NOMO-1 treated with dmso at 0.1 percent for 144 hours (cell line): ENCODE data around the gene ANO7.
A peak's percentile ranks its signal among the peaks of the same experiment; 100 is the strongest.

Source experiments
- DNase-seq: peaks from one replicate; lab custom pipeline; 2025; ENCODE audit not compliant: unreplicated experiment; lab: John Stamatoyannopoulos, UW

The ANO7 gene, protein sequence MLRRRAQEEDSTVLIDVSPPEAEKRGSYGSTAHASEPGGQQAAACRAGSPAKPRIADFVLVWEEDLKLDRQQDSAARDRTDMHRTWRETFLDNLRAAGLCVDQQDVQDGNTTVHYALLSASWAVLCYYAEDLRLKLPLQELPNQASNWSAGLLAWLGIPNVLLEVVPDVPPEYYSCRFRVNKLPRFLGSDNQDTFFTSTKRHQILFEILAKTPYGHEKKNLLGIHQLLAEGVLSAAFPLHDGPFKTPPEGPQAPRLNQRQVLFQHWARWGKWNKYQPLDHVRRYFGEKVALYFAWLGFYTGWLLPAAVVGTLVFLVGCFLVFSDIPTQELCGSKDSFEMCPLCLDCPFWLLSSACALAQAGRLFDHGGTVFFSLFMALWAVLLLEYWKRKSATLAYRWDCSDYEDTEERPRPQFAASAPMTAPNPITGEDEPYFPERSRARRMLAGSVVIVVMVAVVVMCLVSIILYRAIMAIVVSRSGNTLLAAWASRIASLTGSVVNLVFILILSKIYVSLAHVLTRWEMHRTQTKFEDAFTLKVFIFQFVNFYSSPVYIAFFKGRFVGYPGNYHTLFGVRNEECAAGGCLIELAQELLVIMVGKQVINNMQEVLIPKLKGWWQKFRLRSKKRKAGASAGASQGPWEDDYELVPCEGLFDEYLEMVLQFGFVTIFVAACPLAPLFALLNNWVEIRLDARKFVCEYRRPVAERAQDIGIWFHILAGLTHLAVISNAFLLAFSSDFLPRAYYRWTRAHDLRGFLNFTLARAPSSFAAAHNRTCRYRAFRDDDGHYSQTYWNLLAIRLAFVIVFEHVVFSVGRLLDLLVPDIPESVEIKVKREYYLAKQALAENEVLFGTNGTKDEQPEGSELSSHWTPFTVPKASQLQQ

DNA sequence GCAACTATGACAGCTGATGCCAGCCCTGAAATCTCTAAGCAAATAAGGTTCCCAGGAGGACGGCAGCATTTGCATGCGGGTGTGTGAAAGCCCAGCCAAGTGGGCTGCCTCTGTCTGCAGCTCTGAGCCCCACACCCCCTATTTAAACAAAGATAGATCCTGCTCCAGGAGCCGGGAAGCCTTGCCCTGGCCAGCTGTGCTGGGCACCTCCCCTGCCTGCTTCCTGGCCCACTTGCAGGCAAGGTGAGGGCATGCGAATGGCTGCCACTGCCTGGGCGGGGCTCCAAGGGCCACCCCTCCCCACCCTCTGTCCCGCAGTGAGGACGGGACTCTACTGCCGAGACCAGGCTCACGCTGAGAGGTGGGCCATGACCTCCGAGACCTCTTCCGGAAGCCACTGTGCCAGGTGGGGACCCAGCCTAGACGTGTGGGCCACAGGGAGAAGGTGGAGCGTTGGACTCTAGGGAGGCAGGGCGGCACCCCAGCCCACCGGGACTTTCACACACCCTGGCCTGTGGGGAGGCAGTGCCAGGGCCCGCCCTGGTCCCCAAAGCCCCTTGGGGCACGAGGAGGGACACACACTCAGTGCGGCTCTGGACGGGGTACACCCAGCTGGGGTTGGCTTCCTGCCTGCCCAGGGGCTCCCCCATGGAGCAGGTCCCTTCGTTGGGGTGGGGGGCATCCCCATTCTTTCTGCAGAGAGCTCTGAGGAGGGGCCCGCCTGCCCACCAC, at the start of gene ANO7:
TSS of gene ANO7 (plus strand) at position 317 of the 732 bp plus-strand sequence. CDS start 1,387 bp downstream, outside the sequence.
- no peak for DNase-seq

DNA sequence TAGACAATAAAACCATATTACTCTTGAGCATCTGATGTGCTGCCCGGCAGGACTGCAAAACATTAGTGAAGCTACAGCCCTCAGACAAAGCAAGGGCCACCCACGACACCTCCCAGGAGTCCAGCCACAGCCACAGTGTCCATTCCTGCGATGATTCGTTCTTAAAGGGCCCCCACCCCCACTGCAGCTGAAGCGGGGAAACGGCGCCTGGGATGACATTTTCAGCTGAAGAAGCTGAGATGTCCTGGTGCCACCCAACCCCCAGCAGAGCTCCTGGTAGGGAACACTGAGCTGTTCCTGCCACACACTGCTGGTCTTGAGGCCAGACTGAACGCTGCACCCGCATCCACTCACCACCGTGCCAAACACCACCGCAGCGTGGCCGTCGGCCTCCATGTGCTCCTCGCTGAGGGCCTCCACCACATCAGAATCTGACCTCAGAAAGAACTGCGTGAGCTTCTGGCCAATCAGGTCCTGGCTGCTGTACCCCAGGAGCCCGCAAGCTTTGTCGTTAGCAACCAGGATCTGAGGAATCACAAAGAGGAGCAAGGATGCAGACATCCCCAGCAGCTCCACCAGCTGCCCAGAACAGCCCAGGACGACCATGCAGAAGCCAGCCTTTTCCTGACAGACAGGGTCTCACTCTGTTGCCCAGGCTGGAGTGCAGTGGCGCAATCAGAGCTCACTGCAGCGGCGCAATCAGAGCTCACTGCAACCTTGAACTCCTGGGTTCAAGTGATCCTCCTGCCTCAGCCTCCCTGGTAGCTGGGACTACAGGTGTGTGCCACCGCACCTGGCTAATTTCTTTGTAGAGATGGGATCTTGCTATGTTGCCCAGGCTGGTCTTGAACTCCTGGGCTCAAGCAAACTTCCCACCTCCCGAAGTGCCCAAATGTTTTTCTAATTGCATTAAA, 48.7 kb upstream of the ANO7 start:
- DNase-seq: no peak

DNA sequence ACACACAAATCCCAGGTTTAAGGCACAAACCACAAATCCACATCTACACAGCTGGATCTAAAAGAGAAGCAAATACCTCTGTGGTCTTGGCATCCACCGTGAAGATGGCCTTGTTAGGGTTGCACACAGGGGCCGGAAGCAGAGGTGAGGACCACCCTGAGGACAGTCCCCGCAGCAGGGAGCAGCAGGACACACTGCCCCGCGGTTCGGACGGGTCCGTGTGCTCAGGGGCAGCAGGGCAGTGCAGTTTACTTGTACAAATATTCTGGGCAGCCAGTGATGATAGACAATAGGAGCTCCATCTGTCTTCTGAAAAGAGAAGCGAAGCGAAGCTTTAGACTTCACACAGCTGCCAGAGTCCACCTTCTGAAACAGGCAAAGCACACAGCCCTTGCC, 48.0 kb upstream of the ANO7 start:
- no peak for DNase-seq

DNA sequence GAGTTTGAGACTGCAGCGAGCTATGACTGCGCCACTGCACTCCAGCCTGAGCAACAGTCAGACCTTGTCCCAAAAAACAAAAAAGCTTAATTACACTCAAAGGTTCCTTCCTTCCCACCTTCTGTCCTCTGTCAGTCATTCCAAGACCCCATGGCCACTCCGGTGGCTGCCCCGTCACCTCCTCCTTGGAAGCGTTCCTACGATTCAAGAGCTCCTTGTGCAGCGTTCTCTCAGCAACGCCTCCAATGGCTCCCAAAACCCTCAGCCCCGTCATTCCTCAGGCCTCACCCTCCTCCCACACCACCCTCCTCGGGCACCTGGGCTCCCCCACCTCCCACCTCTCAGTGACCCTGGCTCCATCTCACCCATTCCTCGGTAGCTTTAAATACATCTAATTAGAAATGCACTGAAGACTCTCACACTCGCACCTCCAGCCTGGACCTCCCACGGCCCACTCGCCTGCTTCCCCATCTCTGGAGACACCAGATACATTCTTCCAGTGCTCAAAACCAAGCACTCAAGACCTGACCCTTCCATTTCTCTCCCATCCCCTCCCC, 47.2 kb upstream of the ANO7 start:
- DNase-seq: no peak

DNA sequence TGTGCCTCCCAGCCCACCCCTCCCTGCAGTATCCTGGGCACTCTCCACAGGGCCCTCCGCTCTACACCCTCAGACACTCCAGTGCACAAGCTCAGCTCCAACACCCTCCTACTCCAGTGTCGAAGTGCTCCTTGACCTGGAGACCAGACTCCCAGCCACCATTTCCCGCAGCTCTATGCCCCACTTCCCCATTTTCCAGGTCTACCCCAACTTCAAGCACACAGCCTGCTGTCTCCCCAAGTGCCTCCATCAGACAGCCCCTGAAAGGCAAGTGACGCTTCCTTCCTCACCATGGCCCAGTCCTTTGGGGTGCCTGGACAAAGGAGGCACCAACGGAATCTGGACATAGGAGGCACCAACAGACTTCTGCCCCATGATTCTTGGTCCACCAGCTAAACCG, 46.4 kb upstream of the ANO7 start:
- no peak for DNase-seq

DNA sequence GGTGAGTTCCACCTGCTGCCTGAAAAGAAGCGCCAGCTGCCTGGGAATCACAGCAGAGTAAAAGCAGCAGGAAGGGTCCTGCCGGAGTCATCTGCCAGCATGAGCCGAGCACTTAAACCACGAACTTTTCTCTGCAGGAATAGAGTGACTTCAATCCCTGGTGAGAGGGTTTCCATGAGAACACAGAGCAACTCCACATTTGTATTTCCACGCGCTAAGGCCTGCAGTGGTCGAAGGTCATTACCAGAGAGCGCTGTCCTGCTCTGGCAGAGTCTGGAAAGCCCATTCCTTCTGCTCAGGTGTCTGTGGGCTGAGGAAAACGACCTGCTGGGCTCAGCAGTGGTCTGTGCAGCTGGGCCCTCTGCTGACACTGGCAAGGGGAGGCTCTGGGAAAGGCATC, 45.9 kb upstream of the ANO7 start:
- no peak for DNase-seq

DNA sequence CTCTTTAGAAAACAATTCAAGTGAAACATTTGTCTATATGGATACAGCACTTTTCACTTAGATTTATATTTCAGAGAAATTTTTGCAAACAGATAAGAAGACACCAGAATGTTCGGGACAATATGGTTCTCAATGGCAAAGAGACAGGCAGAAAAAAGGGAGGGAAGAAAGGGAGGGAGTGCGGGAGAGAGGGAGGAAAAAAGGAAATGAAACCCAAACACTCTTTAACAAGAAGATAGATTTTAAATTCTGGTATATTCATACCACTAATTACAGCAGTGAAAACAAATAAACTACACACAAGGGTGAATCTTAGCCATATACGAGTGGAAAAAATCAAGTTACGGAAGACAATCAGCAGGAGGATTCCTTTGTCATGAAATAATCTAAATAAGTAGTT, 42.2 kb upstream of the ANO7 start:
- no peak for DNase-seq

DNA sequence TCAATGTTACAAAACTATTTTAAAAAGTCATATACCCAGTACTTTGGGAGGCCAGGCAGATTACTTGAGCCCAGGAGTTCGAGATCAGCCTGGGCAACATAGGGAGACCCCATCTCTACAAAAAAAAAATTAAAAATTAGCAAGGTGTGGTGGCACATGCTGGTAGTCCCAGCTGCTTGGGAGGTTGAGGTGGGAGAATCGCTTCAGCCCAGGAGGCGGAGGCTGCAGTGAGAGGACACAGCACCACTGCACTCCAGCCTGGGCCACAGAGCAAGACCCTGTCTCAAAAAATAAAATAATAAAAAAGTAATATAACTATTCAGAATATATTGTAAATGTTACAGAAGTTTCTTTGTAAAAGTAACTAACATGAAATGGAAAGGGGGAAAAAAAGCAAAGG, 41.1 kb upstream of the ANO7 start:
- DNase-seq: no peak

DNA sequence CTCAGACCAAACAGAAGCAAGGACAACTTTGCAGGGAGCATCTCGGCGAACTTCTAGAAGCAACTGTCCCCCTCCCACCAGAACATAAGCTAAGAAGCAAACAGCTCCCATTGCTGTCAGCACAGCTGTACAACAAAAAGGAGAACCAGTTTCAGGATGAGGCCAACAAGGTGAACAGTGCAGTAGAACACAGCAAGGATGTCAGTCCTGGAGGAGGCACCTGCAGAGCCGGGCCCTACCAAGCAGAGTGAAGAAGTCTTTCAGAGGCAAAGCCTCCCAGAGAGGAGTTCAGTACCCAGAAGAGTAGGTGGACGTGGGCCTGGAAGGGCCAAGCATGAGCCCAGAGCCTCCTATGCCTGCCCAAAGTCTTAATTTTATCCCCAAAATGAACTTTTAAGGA, 40.2 kb upstream of the ANO7 start:
- DNase-seq: no peak

DNA sequence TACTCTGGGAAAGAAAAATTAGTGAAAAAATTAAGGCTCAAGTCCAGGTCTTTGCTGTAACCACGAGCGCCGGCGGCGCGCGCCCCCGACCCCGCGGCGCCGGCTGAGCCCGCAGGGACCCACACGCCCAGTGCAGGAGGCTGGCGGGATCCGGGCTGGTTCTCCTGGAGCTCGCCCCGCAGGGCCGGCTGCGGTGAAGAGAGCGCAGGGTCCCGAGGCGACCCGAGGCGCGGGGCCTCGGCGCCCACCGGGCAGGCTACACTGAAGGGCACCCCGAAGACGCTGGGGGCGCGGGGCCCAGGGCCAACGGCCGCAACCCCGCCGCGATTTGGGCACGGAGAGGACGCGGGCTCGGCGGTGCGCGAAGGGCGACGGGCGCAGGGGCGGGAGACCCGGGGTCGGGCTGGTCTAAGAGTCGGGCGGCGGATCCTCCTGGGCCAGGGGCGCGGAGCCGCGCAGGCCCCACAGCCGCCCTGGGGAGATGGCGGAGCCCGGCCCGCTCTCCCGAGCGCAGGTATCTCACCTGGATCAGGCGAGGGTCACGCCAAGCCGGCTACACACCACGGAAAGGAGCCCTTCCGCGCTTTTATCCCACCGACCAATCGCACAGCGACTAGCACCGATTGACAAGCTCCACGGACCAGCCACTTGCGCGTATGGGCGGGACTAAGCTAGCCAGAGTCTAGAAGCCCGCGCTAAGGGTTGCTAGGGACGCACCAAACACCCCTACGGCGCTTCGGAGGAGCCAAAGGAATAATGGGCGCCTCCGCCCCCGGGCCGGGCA, 39.4 kb upstream of the ANO7 start, which contains the start of gene PASK:
TSS of gene PASK (minus strand) at position 582 of the 784 bp plus-strand sequence. CDS start 6,440 bp downstream, outside the sequence.
- peak; percentile 94 for DNase-seq

DNA sequence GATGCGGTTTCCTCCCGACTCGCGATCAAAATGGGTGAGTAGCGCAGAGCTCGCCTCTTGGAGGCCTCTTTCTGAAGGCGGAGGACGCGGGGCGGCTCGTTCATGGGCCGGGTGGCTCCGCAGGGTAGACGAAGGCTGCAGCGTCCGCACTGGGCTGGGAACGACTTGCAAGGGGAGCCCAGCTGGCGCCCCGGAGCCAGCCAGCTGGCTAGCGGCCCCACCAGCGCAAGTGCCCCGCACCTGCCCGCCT, 38.9 kb upstream of the ANO7 start:
- no peak for DNase-seq

DNA sequence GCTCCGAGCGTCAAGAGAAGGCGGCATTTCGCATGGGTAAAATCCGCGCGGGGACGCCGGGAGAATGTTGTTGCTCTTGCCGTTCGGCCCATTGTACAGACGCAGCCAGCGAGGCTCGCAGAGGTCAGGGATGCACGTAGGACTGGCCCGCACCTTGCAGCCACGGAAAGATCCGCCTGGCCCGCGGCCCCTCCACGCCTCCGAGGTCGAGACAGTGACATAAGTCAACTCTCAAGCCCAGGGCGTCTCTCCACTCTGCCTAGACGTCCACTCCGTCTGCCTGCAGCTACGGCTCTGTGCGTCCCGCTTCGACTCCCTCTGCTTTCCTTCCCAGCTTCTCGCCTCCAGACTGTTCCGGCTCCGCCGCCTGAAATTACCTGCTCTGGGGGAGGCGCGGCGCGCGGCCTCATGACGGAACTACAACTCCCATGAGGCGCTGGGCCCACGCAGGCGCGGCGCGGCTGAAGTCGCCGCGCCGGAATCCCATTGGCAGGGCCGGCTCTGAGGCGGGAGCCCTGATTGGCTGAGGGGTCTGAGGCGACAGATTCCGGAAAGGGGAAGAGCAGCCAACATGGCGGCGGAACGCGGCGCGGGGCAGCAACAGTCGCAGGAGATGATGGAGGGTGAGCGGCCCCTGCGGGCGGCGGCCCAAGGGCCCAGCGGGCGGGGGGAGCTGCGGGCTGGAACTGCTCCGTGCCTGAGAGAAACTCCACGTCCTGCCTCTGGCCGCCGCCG, 38.4 kb upstream of the ANO7 start, which contains the start of gene PPP1R7:
TSS of gene PPP1R7 (plus strand) at position 543 of the 735 bp plus-strand sequence. CDS start at position 572, 29 bp downstream.
- DNase-seq: peak; percentile 96

DNA sequence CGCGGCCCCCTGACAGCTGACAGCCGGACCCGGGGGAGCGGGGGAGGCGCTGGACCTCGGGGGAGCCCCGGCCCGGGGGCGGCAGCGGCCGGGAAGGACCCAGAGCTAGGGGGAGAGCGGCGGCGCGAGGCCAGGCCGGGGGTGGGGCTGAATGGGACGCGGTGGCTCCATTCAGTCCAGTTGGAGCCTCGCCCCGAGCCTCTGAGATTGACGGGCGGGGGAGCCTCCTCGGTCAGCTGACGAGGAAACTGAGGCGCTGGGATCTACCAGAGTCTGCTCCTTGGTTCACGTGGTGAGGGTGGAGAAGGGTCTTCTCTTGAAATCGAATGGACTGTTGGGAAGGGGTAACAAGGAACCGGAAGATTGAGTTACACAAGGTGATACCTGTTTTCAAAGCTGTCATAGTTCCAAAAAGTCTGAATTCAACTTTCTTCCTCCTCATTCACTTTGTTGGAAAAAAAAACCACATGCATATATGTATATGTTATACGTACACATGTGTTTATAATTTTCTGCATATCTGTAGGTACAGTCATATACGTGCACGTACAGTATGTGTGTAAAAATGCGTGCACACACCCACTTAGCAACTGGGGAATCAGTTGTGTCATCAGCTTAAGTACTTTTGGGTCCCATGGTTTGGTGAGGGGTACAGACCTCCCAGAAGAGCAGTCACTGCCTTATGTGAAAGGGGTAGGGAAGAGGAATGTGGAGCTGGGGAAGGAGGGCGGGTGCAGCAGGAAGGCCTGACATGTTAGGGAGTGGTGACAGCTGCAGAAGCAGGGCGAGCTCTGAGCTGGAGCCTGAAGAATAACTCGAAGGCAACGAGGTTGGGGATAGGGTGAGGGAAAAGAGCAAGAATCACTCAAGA, 37.6 kb upstream of the ANO7 start:
- no peak for DNase-seq

DNA sequence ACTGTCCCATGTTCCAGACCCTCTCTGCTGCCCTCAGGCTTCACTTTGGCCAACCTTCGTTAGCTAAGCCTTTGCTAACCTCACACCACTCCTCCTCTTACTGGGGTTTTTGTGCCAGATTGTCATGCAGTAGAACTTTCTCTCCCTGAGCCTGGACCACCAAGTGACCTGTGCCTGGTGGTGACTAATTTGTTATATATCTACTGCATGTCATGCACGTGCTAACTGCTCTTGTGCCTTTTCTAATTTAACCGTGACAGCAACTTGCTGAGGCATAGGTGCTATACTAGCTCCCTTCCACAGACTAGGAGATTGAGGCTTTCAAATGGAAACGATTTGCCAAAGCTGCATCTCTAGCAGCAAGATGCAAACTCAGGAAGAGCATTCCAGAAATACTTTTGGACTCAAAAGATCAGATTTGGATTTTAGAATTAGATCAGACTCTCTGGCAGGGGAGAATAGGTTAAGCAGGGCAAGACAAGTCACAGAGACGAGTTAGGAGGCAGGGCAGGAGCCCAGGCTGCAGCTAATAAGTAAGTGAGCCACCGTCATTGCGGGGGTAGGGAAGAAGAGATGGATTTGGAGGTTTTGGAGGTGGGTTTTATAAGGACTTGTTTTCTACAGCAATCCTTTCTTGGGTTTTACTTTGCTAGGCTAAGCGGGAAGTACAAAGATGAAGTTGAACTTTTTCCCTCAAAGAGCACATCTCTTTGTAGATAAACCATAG, 36.4 kb upstream of the ANO7 start:
- no peak for DNase-seq

DNA sequence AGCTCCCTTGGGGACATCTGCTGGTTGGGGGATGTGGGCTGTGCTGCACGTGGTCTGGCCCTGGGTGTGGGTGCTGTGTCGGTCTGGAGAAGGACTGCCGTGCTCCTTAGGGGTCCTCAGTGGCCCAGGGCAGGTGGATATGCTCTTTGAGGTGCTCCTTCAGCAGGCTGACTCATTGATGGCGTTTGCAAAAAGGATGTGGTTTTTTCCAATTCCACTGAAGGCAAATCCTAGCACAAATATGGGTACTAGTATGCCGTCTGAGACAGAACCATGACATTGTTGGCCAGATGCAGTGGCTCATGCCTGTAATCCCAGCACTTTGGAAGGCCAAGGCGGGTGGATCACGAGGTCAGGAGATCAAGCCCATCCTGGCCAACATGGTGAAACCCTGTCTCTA, 34.9 kb upstream of the ANO7 start:
- no peak for DNase-seq

DNA sequence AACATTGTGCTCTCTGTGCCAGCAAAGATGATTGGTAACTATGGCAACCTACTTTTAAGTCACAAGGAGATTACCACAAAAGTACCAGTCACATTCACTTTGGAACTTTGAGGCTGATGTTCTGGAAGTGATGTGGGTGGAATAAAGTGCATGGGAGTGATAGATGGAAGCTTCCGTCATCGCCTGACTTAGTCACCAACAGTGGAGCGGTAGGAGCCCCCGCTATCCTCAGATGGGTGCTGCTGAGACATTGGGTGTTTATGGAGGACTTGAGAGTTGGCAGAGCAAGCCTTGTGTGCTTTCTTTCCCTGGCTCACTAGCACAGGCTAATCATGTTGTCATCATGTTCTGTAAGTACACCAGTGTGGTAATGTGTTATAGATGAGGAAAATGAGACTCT, 33.6 kb upstream of the ANO7 start:
- DNase-seq: no peak

DNA sequence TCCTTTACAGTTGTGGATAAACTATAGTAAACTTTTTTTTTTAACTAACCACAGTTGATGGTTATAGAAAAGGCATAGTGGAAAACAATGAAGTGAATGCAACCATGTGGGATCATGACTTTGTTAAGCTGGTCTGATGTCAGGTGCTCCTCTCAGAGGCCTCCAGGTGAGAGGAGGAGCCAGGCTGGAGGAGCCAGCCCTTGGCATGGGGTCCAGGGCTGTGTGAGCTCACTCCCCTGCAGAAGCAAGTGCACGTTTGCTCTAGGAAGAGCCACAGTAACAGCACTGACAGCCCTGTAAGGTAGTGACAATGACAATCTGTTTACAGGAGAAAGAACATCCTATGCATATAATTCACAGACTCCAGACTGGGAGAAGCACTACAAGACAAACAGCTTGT, 32.5 kb upstream of the ANO7 start:
- DNase-seq: no peak
